ENCODE results near the gene TNNI2. TPM values are rescaled to one million over a fixed set of nuclear protein-coding genes. Genes with fewer than 3 reads are reported as not detected.

TNNI2 gene
- polyA plus RNA-seq, 1 of the 3 experiments (the other 2 are of a cell fraction) = not detected

GRCh38 chr11:1831338-1832210 lies 7.2 kb upstream of the TNNI2 start:
- 51% methylated on average over 19 of the region's 26 CpGs for WGBS (ENCODE audit: low lambda C conversion rate)
- CTCF ChIA-PET = interaction anchor here (0.6 to 20.8 kb wide), 60 partner anchors 9 to 334 kb away, joined by 3 to 585 read pairs (median 8); partner anchors contain the start of genes H19, IFITM10, IGF2 and KRTAP5-6
- no peak overlapping the region for H3K4me2 ChIP-seq
- H3K9ac ChIP-seq = no peak overlapping the region
- H2AFZ ChIP-seq (ENCODE audit: low read depth) = no peak overlapping the region
- DNase-seq = no peak
- H3K79me2 ChIP-seq (ENCODE audit: insufficient read depth) = no peaks in the 10 kb centered on the region
- H3K27me3 ChIP-seq (ENCODE audit: insufficient read depth) = no peaks in the 10 kb centered on the region
- no peak overlapping the region; a peak in 1 of 4 replicates for H3K27ac ChIP-seq (ENCODE audit: low read depth in 2 of 2, low read length in 1 of 2)
- H3K9me2 ChIP-seq = no peaks in the 10 kb centered on the region
- no peaks in the 10 kb centered on the region for H3K9me3 ChIP-seq
- no peak for TF ChIP-seq FOSL2 (IDR thresholded peaks at IDR 0.05; ENCODE audit: borderline replicate concordance, low read depth)
- TF ChIP-seq SIN3A (IDR thresholded peaks at IDR 0.05; ENCODE audit: borderline replicate concordance, low read depth, low read length) = no peak
- no peak for TF ChIP-seq POLR2AphosphoS5 (IDR thresholded peaks at IDR 0.05; ENCODE audit: low read depth, low read length)
- TF ChIP-seq EP300 (IDR thresholded peaks at IDR 0.05; ENCODE audit: borderline replicate concordance in 1 of 2, low read depth in 1 of 2, low read length in 1 of 2) = no peak
- no peak for TF ChIP-seq YY1 (IDR thresholded peaks at IDR 0.05; ENCODE audit: low read depth)
- TF ChIP-seq RAD21 (IDR thresholded peaks at IDR 0.05; ENCODE audit: low read length) = no peak
- TF ChIP-seq MEF2A (IDR thresholded peaks at IDR 0.05; ENCODE audit: borderline replicate concordance, low read depth) = no peak
- no peak for TF ChIP-seq PBX3 (IDR thresholded peaks at IDR 0.05)
- TF ChIP-seq REST (IDR thresholded peaks at IDR 0.05; ENCODE audit: low read depth, low read length) = no peak
- no peak for TF ChIP-seq MXI1 (IDR thresholded peaks at IDR 0.05; ENCODE audit: low read depth, low read length)
- TF ChIP-seq NRF1 (IDR thresholded peaks at IDR 0.05; ENCODE audit: low read depth, low read length) = no peak
- no peak for TF ChIP-seq CHD2 (IDR thresholded peaks at IDR 0.05; ENCODE audit: low read length, partially characterized antibody)
- no peak for TF ChIP-seq NFIC (IDR thresholded peaks at IDR 0.05; ENCODE audit: borderline replicate concordance)
- TF ChIP-seq MAX (IDR thresholded peaks at IDR 0.05; ENCODE audit: low read depth) = no peak
- H3K4me3 ChIP-seq (ENCODE audit: low read depth in 2 of 2, low read length in 1 of 2) = no peak overlapping the region
- H3K4me1 ChIP-seq (ENCODE audit: control insufficient read depth in 1 of 2, insufficient read depth in 2 of 2, low read depth in 1 of 2, low read length in 1 of 2) = peaks cover 12 to 73% of the 10 kb centered on the region in 2 experiments; a peak in 3 of 4 replicates
- POLR2A ChIA-PET = interaction anchor here (2.2 kb wide), 1 partner anchor 138 kb away, joined by 11 read pairs; no protein-coding TSS in a partner anchor
- H3F3A ChIP-seq (replicated peaks; ENCODE audit: insufficient read depth) = peaks cover 3% of the 10 kb centered on the region
- H4K20me1 ChIP-seq (ENCODE audit: insufficient read depth) = no peaks in the 10 kb centered on the region
- no peaks in the 10 kb centered on the region for H3K36me3 ChIP-seq (replicated peaks in 1 of 2; ENCODE audit: control insufficient read depth in 1 of 2, insufficient read depth in 2 of 2, low read length in 1 of 2)

Measured in SK-N-SH (cell line).